Measurements from ENCODE around the gene CFAP57. TPM values are rescaled to one million over a fixed set of nuclear protein-coding genes. Genes with fewer than 3 reads are reported as not detected.

Gene CFAP57
- total RNA-seq, 1 donor from 2014 or later: 0.86 TPM

- Mint-ChIP-seq H3K36me3 (ENCODE audit: low read depth) (peaks cover 13% of the 10 kb centered on the region), H3K27ac (ENCODE audit: unreplicated experiment) (peak overlapping the region; percentile 96), H3K9me3 (no peaks in the 10 kb centered on the region), H3K4me1 (peaks cover 17% of the 10 kb centered on the region), H3K4me3 (peak overlapping the region; percentile 99), H3K27me3 (ENCODE audit: low read depth) (peaks cover 25% of the 10 kb centered on the region)
- peak; percentile 68 for DNase-seq (ENCODE audit: low read depth, low spot score)
- no peak for TF ChIP-seq CTCF (conservative IDR thresholded peaks at IDR 0.05)
Measured at GRCh38 chr1:43172527-43172972, 420 bp downstream of the CFAP57 start.

- Mint-ChIP-seq H3K27ac (ENCODE audit: unreplicated experiment) (no peak overlapping the region), H3K4me3 (peak overlapping the region; percentile 29), H3K27me3 (ENCODE audit: low read depth) (peaks cover 29% of the 10 kb centered on the region), H3K36me3 (ENCODE audit: low read depth) (peaks cover 6% of the 10 kb centered on the region), H3K9me3 (no peaks in the 10 kb centered on the region), H3K4me1 (peaks cover 20% of the 10 kb centered on the region)
- no peak for DNase-seq (ENCODE audit: low read depth, low spot score)
- TF ChIP-seq CTCF (conservative IDR thresholded peaks at IDR 0.05): no peak
Measured at GRCh38 chr1:43174873-43175272, 2.7 kb downstream of the CFAP57 start.

- H3K27ac Mint-ChIP-seq (ENCODE audit: unreplicated experiment): no peak overlapping the region
- H3K27me3 Mint-ChIP-seq (ENCODE audit: low read depth): peaks cover 28% of the 10 kb centered on the region
Measured at GRCh38 chr1:43177691-43178090, 5.6 kb downstream of the CFAP57 start.

GRCh38 chr1:43184388-43184787 is 12.3 kb downstream of the CFAP57 start:
- no peak overlapping the region for H3K27ac Mint-ChIP-seq (ENCODE audit: unreplicated experiment)
- no peak overlapping the region for H3K4me3 Mint-ChIP-seq
- H3K9me3 Mint-ChIP-seq: peaks cover 4% of the 10 kb centered on the region
- H3K36me3 Mint-ChIP-seq (ENCODE audit: low read depth): no peaks in the 10 kb centered on the region
- peaks cover 2% of the 10 kb centered on the region for H3K27me3 Mint-ChIP-seq (ENCODE audit: low read depth)
- TF ChIP-seq CTCF (conservative IDR thresholded peaks at IDR 0.05): no peak
- no peaks in the 10 kb centered on the region for H3K4me1 Mint-ChIP-seq
- no peak for DNase-seq (ENCODE audit: low read depth, low spot score)

More at GRCh38 chr1:43177691-43178090, 5.6 kb downstream of the CFAP57 start:
- Mint-ChIP-seq H3K36me3 (ENCODE audit: low read depth) (no peaks in the 10 kb centered on the region), H3K4me1 (peaks cover 3% of the 10 kb centered on the region), H3K9me3 (no peaks in the 10 kb centered on the region), H3K4me3 (no peak overlapping the region)
- no peak for TF ChIP-seq CTCF (conservative IDR thresholded peaks at IDR 0.05)
- no peak for DNase-seq (ENCODE audit: low read depth, low spot score)

- peaks cover 6% of the 10 kb centered on the region for H3K9me3 Mint-ChIP-seq
- no peak overlapping the region for H3K4me3 Mint-ChIP-seq
- no peak overlapping the region for H3K27ac Mint-ChIP-seq (ENCODE audit: unreplicated experiment)
- no peaks in the 10 kb centered on the region for H3K4me1 Mint-ChIP-seq
- H3K27me3 Mint-ChIP-seq (ENCODE audit: low read depth): peaks cover 4% of the 10 kb centered on the region
- no peak for DNase-seq (ENCODE audit: low read depth, low spot score)
- H3K36me3 Mint-ChIP-seq (ENCODE audit: low read depth): peaks cover 2% of the 10 kb centered on the region
- TF ChIP-seq CTCF (conservative IDR thresholded peaks at IDR 0.05): no peak
Measured at GRCh38 chr1:43184995-43185394, 12.9 kb downstream of the CFAP57 start.

All from neural crest cell (in vitro differentiated cells).